HUES6 (cell line): ENCODE data around the gene ZBED4.

Source experiments
- H3K27ac ChIP-seq: 2 replicates; pipeline ENCODE4 v1.7.0; 2013; ENCODE audit warnings: low read depth, mild to moderate bottlenecking, low read length, inconsistent platforms
- H3K27me3 ChIP-seq: 2 replicates; pipeline ENCODE4 v1.6.1; 2013; ENCODE audit warnings: low read length; ENCODE audit not compliant: control insufficient read depth, insufficient read depth
- H3K36me3 ChIP-seq: 2 replicates; pipeline ENCODE4 v1.6.1; 2013; ENCODE audit warnings: low read length; ENCODE audit not compliant: control insufficient read depth, insufficient read depth
- H3K4me1 ChIP-seq: 2 replicates; pipeline ENCODE4 v1.6.1; 2013; ENCODE audit warnings: low read length; ENCODE audit not compliant: control insufficient read depth, insufficient read depth
- H3K4me3 ChIP-seq: 2 replicates; pipeline ENCODE4 v1.5.1; 2013; ENCODE audit warnings: low read depth, low read length
- H3K9ac ChIP-seq: one replicate; pipeline ENCODE4 v1.6.1; 2013; ENCODE audit warnings: mild to moderate bottlenecking, low read length
- H3K9me3 ChIP-seq: 2 replicates; pipeline ENCODE4 v1.6.1; 2013; ENCODE audit warnings: low read depth, low read length; ENCODE audit not compliant: control insufficient read depth, insufficient read depth

The ZBED4 gene

GRCh38 chr22:49852898-49853894 lies at the start of gene ZBED4:
Gene ZBED4, plus strand, starts transcription at chr22:49853844. Its CDS starts 29,819 bp downstream, at chr22:49883663.
- peaks cover 50% of the 10 kb centered on the region for H3K27me3 ChIP-seq

GRCh38 chr22:49807129-49807528 lies 46.5 kb upstream of the ZBED4 start:
- peaks cover 26% of the 10 kb centered on the region for H3K36me3 ChIP-seq
- no peak overlapping the region for H3K4me3 ChIP-seq
- H3K27ac ChIP-seq: no peak overlapping the region
- H3K27me3 ChIP-seq: no peaks in the 10 kb centered on the region
- H3K4me1 ChIP-seq: no peaks in the 10 kb centered on the region
- no peak overlapping the region for H3K9ac ChIP-seq
- peaks cover 3% of the 10 kb centered on the region; the same call in 1 of the 2 replicates for H3K9me3 ChIP-seq

More at GRCh38 chr22:49852898-49853894, at the start of gene ZBED4:
- Histone ChIP-seq H3K36me3 (0 out of 2 replicates have a peak, but pooled peaks cover 3% of the 10 kb centered on the region), H3K27ac (peak within 1 kb of the TSS; percentile 38; the same call in 1 of the 2 replicates), H3K9ac (peak within 1 kb of the TSS; percentile 78), H3K4me1 (peaks cover 16% of the 10 kb centered on the region), H3K4me3 (peak within 1 kb of the TSS; percentile 98), H3K9me3 (no peaks in the 10 kb centered on the region)

- H3K27ac ChIP-seq: no peak overlapping the region
- no peaks in the 10 kb centered on the region for H3K27me3 ChIP-seq
- no peak overlapping the region for H3K4me3 ChIP-seq
- no peak overlapping the region for H3K9ac ChIP-seq
- H3K36me3 ChIP-seq: peaks cover 26% of the 10 kb centered on the region
- no peaks in the 10 kb centered on the region for H3K4me1 ChIP-seq
- peaks cover 3% of the 10 kb centered on the region; the same call in 1 of the 2 replicates for H3K9me3 ChIP-seq
These were observed 45.6 kb upstream of the ZBED4 start for GRCh38 chr22:49807780-49808708.

GRCh38 chr22:49810363-49811019 lies 43.2 kb upstream of the ZBED4 start:
- H3K4me1 ChIP-seq: no peaks in the 10 kb centered on the region
- peaks cover 3% of the 10 kb centered on the region; the same call in 1 of the 2 replicates for H3K9me3 ChIP-seq
- no peaks in the 10 kb centered on the region for H3K27me3 ChIP-seq
- no peak overlapping the region for H3K27ac ChIP-seq
- peaks cover 27% of the 10 kb centered on the region for H3K36me3 ChIP-seq
- H3K4me3 ChIP-seq: no peak overlapping the region
- H3K9ac ChIP-seq: no peak overlapping the region

GRCh38 chr22:49811020-49811791 lies 42.4 kb upstream of the ZBED4 start:
- H3K4me3 ChIP-seq: no peak overlapping the region
- H3K27ac ChIP-seq: no peak overlapping the region
- no peak overlapping the region for H3K9ac ChIP-seq
- H3K9me3 ChIP-seq: peaks cover 3% of the 10 kb centered on the region; the same call in 1 of the 2 replicates
- no peaks in the 10 kb centered on the region for H3K27me3 ChIP-seq
- H3K36me3 ChIP-seq: peaks cover 28% of the 10 kb centered on the region
- no peaks in the 10 kb centered on the region for H3K4me1 ChIP-seq

GRCh38 chr22:49812838-49813237 lies 40.8 kb upstream of the ZBED4 start:
- Histone ChIP-seq H3K27me3 (no peaks in the 10 kb centered on the region), H3K9me3 (no peaks in the 10 kb centered on the region), H3K27ac (no peak overlapping the region), H3K9ac (no peak overlapping the region), H3K36me3 (peaks cover 41% of the 10 kb centered on the region), H3K4me1 (no peaks in the 10 kb centered on the region), H3K4me3 (no peak overlapping the region)

- Histone ChIP-seq H3K27me3 (no peaks in the 10 kb centered on the region), H3K9me3 (no peaks in the 10 kb centered on the region), H3K4me3 (no peak overlapping the region), H3K36me3 (peaks cover 46% of the 10 kb centered on the region), H3K9ac (no peak overlapping the region), H3K27ac (no peak overlapping the region), H3K4me1 (no peaks in the 10 kb centered on the region)
These were observed 39.4 kb upstream of the ZBED4 start for GRCh38 chr22:49814164-49814686.

- Histone ChIP-seq H3K9ac (no peak overlapping the region), H3K36me3 (peaks cover 46% of the 10 kb centered on the region), H3K27me3 (no peaks in the 10 kb centered on the region), H3K27ac (no peak overlapping the region), H3K4me3 (no peak overlapping the region), H3K4me1 (no peaks in the 10 kb centered on the region), H3K9me3 (no peaks in the 10 kb centered on the region)
These were observed 38.8 kb upstream of the ZBED4 start for GRCh38 chr22:49814856-49815255.

GRCh38 chr22:49815641-49816091 lies 38.0 kb upstream of the ZBED4 start:
- Histone ChIP-seq H3K27me3 (no peaks in the 10 kb centered on the region), H3K36me3 (peaks cover 52% of the 10 kb centered on the region), H3K4me3 (no peak overlapping the region), H3K9me3 (no peaks in the 10 kb centered on the region), H3K27ac (no peak overlapping the region), H3K4me1 (no peaks in the 10 kb centered on the region), H3K9ac (no peak overlapping the region)
